HG03280 (cell line): ENCODE measurements around the gene HASPIN.

Source experiments
- ATAC-seq: cut with Tn5 transposase; IDR thresholded peaks from one replicate; pipeline ENCODE4 v1.9.1; 2021; ENCODE audit warnings: mild to moderate bottlenecking, moderate library complexity; ENCODE audit not compliant: unreplicated experiment

Gene HASPIN

DNA sequence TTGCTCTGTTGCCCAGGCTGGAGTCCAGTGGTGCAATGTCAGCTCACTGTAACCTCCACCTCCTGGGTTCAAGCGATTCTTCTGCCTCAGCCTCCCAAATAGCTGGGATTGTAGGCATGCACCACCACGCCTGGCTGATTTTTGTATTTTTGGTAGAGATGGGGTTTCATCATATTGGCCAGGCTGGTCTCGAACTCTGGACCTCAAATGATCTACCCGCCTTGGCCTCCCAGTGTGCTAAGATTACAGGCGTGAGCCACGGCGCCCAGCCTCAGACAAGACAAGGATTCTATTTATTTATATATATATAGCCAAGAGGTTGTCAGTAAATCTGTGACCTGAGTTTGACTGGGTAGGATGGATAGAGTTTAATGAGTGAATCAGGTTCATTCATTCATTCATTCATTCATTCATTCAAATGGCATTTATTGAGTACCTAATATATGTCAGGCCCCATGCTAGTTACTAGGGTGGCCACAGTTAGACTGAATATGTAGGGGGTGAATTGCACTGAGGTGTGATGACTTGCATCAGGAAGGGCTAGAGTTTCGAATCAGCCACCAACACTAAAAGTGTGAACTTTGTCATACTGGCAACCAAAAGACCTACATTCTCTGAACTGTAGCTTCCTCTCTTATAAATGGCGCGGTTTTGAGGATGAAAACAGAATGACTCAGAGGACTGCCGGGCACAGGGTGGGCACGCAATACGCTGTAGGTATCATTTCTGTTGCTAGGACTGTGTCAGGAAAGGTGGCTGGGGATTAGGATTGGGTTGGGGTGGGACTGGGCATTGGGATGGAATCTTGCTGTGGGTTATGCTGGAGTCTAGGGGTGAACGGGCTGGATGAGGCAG is 39.4 kb downstream of the HASPIN start:
- peak; percentile 52 for ATAC-seq

- no peak for ATAC-seq
Observed at GRCh38 chr17:3763777-3764170, 40.1 kb downstream of the HASPIN start.

DNA sequence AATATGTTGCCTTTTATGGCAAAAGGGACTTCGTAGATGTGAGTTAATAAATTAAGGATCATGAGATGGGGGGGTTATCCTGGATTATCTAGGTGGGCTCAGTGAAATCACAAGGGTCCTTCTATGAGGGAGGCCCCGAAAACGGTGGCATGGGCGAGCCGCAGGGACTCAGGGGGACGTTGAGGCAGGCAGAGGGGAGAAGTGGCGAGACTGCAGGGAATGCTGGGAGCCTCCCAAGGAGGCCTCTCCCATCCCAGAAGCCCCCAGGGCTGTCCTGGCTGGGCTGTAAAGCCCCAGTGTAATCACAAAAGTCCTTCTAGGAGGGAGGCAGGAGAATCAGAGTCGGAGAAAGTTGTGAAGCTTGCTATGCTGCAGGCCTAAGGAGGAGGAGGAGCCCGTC is 42.3 kb downstream of the HASPIN start:
- ATAC-seq = no peak

GRCh38 chr17:3766779-3767178 is 43.1 kb downstream of the HASPIN start:
- ATAC-seq = no peak

- no peak for ATAC-seq
Observed at GRCh38 chr17:3768341-3768740, 44.6 kb downstream of the HASPIN start.

- ATAC-seq = no peak
Observed at GRCh38 chr17:3768769-3769168, 45.1 kb downstream of the HASPIN start.

GRCh38 chr17:3770466-3770865 is 46.8 kb downstream of the HASPIN start:
- ATAC-seq = no peak

- ATAC-seq = no peak
Observed at GRCh38 chr17:3771140-3771539, 47.4 kb downstream of the HASPIN start.

DNA sequence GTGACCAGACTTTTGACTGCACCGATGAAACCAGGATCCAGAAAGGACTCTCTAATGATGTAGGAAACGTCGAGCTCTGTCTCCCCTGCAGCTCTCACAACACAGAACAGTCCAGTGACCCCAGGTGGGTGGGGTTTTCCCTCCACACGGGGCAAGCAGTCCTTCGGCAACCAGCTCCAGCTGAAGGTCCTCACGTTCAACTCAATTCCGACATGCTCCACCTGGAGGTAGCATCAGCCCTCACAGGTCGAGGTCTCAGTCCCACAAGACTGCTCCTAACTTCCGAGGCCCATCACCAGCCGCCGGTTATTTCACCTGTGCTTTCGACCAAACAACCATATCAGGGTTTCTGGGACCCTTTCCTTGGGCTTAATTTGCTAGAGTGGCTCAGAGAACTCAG is 49.1 kb downstream of the HASPIN start:
- no peak for ATAC-seq

DNA sequence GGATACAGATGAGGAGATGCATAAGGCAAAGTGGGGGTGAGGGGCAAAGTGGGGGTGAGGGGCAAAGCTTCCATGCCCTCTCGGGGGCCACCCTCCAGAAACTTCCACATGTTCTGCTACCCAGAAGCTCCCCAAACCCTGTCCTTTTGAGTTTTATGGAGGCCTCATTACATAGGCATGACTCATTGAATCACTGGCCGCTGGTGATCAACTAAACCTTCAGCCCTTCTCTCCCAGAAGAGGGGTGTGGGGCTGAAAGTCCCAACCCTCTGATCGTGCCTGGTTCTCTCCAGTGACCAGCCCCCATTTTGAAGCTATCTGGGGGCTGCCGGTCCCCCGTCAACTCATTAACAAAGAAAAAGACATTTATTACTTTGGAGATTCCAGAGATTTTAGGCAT is 49.8 kb downstream of the HASPIN start:
- no peak for ATAC-seq

- no peak for ATAC-seq
Observed at GRCh38 chr17:3773966-3774365, 50.3 kb downstream of the HASPIN start.
